ENCODE data around the gene BRSK2. TPM values are rescaled to one million over a fixed set of nuclear protein-coding genes. Genes with fewer than 3 reads are reported as not detected.
"Not testable (repeated sequence)": the region's sequence is repeated elsewhere in the genome, so short reads cannot be mapped to it uniquely, and the experiment has no call there.

The BRSK2 gene
- total RNA-seq, 4 donors from 2014 or later: 0.72 to 1.6 (median 0.82) TPM; not detected in 1

- ATAC-seq (ENCODE audit: low FRiP score) (no peak), DNase-seq (ENCODE audit: low spot score) (peak; percentile 16)
- TF ChIP-seq, protein P1, sequence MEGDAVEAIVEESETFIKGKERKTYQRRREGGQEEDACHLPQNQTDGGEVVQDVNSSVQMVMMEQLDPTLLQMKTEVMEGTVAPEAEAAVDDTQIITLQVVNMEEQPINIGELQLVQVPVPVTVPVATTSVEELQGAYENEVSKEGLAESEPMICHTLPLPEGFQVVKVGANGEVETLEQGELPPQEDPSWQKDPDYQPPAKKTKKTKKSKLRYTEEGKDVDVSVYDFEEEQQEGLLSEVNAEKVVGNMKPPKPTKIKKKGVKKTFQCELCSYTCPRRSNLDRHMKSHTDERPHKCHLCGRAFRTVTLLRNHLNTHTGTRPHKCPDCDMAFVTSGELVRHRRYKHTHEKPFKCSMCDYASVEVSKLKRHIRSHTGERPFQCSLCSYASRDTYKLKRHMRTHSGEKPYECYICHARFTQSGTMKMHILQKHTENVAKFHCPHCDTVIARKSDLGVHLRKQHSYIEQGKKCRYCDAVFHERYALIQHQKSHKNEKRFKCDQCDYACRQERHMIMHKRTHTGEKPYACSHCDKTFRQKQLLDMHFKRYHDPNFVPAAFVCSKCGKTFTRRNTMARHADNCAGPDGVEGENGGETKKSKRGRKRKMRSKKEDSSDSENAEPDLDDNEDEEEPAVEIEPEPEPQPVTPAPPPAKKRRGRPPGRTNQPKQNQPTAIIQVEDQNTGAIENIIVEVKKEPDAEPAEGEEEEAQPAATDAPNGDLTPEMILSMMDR (IDR thresholded peaks at IDR 0.05): no peak
These were observed 43.8 kb upstream of the BRSK2 start for GRCh38 chr11:1345737-1346513.

DNA sequence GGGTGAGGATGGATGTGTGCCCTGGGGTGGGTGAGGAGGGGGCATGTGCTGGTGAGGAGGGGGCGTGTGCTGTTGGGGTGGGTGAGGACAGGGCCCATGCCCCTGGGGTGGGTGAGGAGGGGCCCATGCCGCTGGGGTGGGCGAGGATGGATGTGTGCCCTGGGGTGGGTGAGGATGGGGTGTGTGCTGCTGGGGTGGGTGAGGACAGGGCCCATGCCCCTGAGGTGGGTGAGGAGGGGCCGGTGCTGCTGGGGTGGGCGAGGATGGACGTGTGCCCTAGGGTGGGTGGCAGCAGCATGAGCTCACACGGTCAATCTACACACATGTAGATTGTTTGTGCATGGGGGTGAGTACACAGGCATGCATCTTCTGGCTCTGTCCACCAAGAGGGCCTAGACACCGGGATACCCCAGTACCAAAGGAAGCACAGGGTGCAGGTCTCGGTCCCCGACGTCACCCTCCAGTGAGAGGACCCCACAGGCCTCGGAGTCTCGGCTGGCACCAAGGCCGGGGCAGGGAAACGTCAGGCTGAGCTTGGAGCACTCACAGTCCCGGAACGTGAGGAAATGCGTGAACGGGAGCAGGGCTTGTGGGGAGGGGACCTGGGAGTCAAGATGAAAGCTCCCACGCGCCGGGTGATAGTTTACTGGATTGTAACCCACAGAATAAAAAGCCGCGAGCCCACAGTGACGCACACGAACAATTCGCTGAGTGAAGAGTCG, 42.9 kb upstream of the BRSK2 start:
- no peak for ATAC-seq (ENCODE audit: low FRiP score)
- peak; percentile 11 for DNase-seq (ENCODE audit: low spot score)

DNA sequence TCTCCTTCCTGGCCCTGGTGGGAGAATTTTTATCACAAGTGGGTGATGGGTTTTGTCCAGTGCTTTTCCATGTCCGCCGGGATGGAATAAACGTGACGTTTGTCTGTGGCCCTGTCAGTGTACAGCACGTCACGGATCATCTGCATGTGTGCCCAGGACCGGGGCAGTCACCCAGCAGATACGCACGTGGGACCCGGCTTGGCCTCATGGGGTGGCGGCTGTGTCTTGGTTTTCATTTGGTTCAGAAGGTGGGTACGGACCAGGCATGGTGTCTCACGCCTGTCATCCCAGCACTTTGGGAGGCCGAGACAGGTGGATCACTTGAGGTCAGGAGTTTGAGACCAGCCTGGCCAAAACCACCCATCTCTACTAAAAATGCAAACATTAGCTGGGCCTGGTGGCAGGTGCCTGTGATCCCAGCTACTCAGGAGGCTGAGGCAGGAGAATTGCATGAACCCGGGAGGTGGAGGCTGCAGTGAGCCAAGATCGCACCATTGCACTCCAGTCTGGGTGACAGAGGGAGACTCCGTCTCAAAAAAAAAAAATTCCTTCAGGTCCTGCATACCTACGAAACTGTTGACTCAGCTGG, 42.2 kb upstream of the BRSK2 start:
- not testable (repeated sequence) for DNase-seq (ENCODE audit: low spot score)

More for the DNA sequence above, 42.9 kb upstream of the BRSK2 start:
- TF ChIP-seq, protein P1 (IDR thresholded peaks at IDR 0.05): no peak

DNA sequence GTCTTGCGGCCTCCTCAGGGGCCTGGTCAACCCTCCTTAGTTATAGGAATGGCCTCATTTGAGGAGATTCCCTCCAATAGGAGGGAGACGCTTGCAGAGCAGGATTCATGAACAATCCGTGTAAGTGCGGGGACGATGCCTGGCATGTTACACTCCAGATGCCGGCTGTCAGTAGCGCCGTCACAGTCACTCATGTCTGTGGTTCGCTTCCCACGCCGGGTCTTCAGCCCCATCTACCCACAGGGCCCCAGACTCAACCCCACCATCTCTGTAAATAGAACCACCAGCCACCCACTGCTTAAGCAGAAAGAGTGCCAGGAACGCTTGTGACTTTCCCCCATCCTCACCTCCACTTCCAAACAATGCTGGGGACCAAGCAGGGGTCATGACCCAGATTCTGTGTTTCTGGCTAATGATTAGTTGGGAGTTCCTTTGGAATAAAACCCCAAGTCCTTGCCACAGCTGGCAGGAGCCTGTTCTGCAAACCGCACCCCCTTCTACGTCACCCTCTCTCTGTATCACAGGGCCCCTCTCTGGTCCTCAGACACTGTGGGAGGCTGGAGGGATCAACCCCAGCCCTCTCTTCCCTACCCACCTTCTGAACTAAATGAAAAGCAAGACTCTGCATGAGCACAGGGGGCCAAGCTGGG, 41.5 kb upstream of the BRSK2 start:
- DNase-seq (ENCODE audit: low spot score) (no peak), ATAC-seq (ENCODE audit: low FRiP score) (no peak)
- TF ChIP-seq, protein P1 (IDR thresholded peaks at IDR 0.05): no peak

More for the DNA sequence above, 42.2 kb upstream of the BRSK2 start:
- ATAC-seq (ENCODE audit: low FRiP score): not testable (repeated sequence)

- ATAC-seq (ENCODE audit: low FRiP score) (no peak), DNase-seq (ENCODE audit: low spot score) (peak; percentile 8)
- TF ChIP-seq, protein P1 (IDR thresholded peaks at IDR 0.05): no peak
These were observed 40.9 kb upstream of the BRSK2 start for GRCh38 chr11:1348796-1349326.

DNA sequence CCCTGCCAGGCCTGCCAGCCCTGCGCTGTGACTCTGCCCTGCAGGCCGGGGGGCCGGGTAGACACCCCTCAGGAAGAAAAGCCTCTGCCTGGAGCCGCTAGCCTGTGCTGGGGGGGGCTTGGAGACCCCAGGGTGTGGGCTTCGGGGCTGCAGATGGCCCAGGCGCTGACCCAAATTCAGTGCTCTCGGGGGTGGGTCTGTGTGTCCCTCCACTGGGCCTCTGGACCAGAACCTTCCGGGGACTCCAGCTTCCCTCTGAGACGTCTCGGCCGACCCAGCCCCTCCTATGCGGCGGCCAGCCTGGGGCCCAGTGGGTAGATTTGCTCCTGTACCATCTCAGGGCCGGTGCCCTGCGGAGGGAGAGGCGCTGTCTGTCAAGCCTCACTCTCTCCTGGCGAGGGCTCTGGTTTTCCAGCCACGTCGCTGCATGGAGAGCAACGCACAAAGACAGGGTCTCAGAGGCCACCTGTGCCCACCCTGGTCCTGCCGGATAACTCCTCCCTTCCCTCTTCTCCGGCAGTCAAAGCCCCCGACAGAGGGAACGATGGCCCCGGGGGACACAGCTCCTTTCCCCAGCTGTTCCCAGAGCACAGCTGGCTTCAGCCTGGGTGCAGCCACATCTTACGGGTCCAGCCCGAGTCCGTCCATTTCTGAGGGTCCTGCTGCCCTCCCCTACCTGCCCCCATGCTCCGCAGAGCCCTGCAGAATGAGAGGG, 40.2 kb upstream of the BRSK2 start:
- DNase-seq (ENCODE audit: low spot score) (peak; percentile 13), ATAC-seq (ENCODE audit: low FRiP score) (no peak)
- TF ChIP-seq, protein P1 (IDR thresholded peaks at IDR 0.05): no peak
